GM23338 (cell line): ENCODE results near the gene EYA3. TPM values are rescaled to one million over a fixed set of nuclear protein-coding genes. Genes with fewer than 3 reads are reported as not detected.
"Not testable (repeated sequence)": the region's sequence is repeated elsewhere in the genome, so short reads cannot be mapped to it uniquely, and the experiment has no call there.

Source experiments
- ATAC-seq: fragments of 200-7000 bp; cut with Tn5 transposase; 3 replicates; pipeline ENCODE4 v1.9.1; 2020
- DNase-seq: peaks from one replicate; pipeline ENCODE4 v3.0.0-alpha.2; 2015; ENCODE audit warnings: low spot score
- H2AFZ ChIP-seq: fragments of 200-600 bp; sonication (generic); 2 replicates; pipeline ENCODE4 v1.8.0; 2016; ENCODE audit warnings: antibody characterized with exemption, mild to moderate bottlenecking, moderate library complexity
- H3F3A ChIP-seq: fragments of 200-600 bp; sonication (generic); replicated peaks from 2 replicates; pipeline ENCODE4 v1.8.0; 2017; ENCODE audit warnings: antibody characterized with exemption, mixed run types, low read depth
- H3K27ac ChIP-seq: fragments of 200-600 bp; sonication (generic); 2 replicates; pipeline ENCODE4 v1.6.1; 2016; ENCODE audit warnings: low read depth
- H3K27me3 ChIP-seq: fragments of 200-600 bp; sonication (generic); 2 replicates; pipeline ENCODE4 v1.8.0; 2016; ENCODE audit warnings: mild to moderate bottlenecking, mixed run types, moderate library complexity; ENCODE audit not compliant: insufficient read depth
- H3K36me3 ChIP-seq: fragments of 200-600 bp; sonication (generic); 2 replicates; pipeline ENCODE4 v1.8.0; 2016; ENCODE audit warnings: mild to moderate bottlenecking; ENCODE audit not compliant: insufficient read depth
- H3K4me1 ChIP-seq: fragments of 200-600 bp; sonication (generic); 2 replicates; pipeline ENCODE4 v1.8.0; 2016; ENCODE audit warnings: mild to moderate bottlenecking, moderate library complexity; ENCODE audit not compliant: insufficient read depth
- H3K4me2 ChIP-seq: fragments of 200-600 bp; sonication (generic); 2 replicates; pipeline ENCODE4 v1.7.1; 2017; ENCODE audit warnings: mixed run types
- H3K4me3 ChIP-seq: fragments of 200-600 bp; sonication (generic); 2 replicates; pipeline ENCODE4 v1.6.1; 2016; ENCODE audit warnings: mixed run types
- H3K79me2 ChIP-seq: fragments of 200-600 bp; sonication (generic); replicated peaks from 2 replicates; pipeline ENCODE4 v1.8.0; 2017; ENCODE audit warnings: mild to moderate bottlenecking; ENCODE audit not compliant: insufficient read depth
- H3K9me2 ChIP-seq: fragments of 200-600 bp; sonication (generic); 2 replicates; pipeline ENCODE4 v1.8.0; 2017; ENCODE audit not compliant: insufficient read depth
- H4K20me1 ChIP-seq: fragments of 200-600 bp; sonication (generic); replicated peaks from 2 replicates; pipeline ENCODE4 v1.8.0; 2017; ENCODE audit warnings: mild to moderate bottlenecking; ENCODE audit not compliant: insufficient read depth
- H3K27ac Mint-ChIP-seq: 2 replicates; pipeline ENCODE4 v1.8.0; 2020; ENCODE audit warnings: inconsistent platforms, mild to moderate bottlenecking, moderate library complexity, mixed read lengths
- H3K27me3 Mint-ChIP-seq: 3 replicates; pipeline ENCODE4 v1.8.0; 2022; ENCODE audit warnings: low read depth, mild to moderate bottlenecking, moderate library complexity, mixed read lengths, inconsistent platforms; ENCODE audit not compliant: insufficient read depth, poor library complexity
- H3K36me3 Mint-ChIP-seq: 3 replicates; pipeline ENCODE4 v1.8.0; 2021; ENCODE audit warnings: low read depth, mild to moderate bottlenecking, inconsistent platforms, moderate library complexity, mixed read lengths
- H3K4me1 Mint-ChIP-seq: 3 replicates; pipeline ENCODE4 v1.8.0; 2020; ENCODE audit warnings: mild to moderate bottlenecking, inconsistent platforms, mixed read lengths
- H3K4me3 Mint-ChIP-seq: 3 replicates; pipeline ENCODE4 v1.8.0; 2021; ENCODE audit warnings: moderate library complexity, mild to moderate bottlenecking, inconsistent platforms, mixed read lengths
- H3K9me3 Mint-ChIP-seq: 3 replicates; pipeline ENCODE4 v1.8.0; 2020; ENCODE audit warnings: moderate library complexity, mild to moderate bottlenecking, inconsistent platforms, mixed read lengths
- CREB1 ChIP-seq: fragments of 250-450 bp; sonication (Bioruptor Pico); IDR thresholded peaks from 2 replicates; pipeline ENCODE4 v1.5.0; 2020; ENCODE audit warnings: low read depth, mild to moderate bottlenecking, moderate library complexity
- EZH2 ChIP-seq: fragments of 200-600 bp; sonication (generic); IDR thresholded peaks from one replicate; pipeline ENCODE4 v1.8.0; 2017; ENCODE audit warnings: antibody characterized with exemption, mild to moderate bottlenecking, low read depth; ENCODE audit not compliant: unreplicated experiment
- EZH2phosphoT487 ChIP-seq: fragments of 200-600 bp; sonication (generic); IDR thresholded peaks from one replicate; pipeline ENCODE4 v1.8.1; 2018; ENCODE audit warnings: antibody characterized with exemption; ENCODE audit not compliant: unreplicated experiment
- JUNB ChIP-seq: IDR thresholded peaks from one replicate; pipeline ENCODE4 v1.6.1; 2016; ENCODE audit warnings: antibody characterized with exemption; ENCODE audit not compliant: unreplicated experiment
- NANOG ChIP-seq: IDR thresholded peaks from 2 replicates; pipeline ENCODE4 v1.6.1; 2016; ENCODE audit warnings: antibody characterized with exemption, borderline replicate concordance
- POLR2AphosphoS5 ChIP-seq: IDR thresholded peaks from 2 replicates; pipeline ENCODE4 v1.6.1; 2016; ENCODE audit warnings: antibody characterized with exemption, low read depth
- STAT1 ChIP-seq: IDR thresholded peaks from one replicate; pipeline ENCODE4 v1.6.1; 2016; ENCODE audit warnings: antibody characterized with exemption; ENCODE audit not compliant: unreplicated experiment
- ZNF331 ChIP-seq: fragments of 250-450 bp; sonication (Bioruptor Pico); IDR thresholded peaks from 2 replicates; pipeline ENCODE4 v1.5.0; 2020; ENCODE audit warnings: low read depth, mild to moderate bottlenecking, moderate library complexity
- polyA plus RNA-seq: library from polyadenylated mRNA; unstranded; fragments of >200 nt; fragmentation: Nextera tagmentation; extraction: Ambion mirVana; gene quantifications from 2 replicates; pipeline ENCODE4 v1.2.1, GENCODE V29; 2016
- total RNA-seq: library from RNA; depleted of rRNA; stranded (reverse); fragments of >200 nt; shearing (Covaris generic); gene quantifications from 2 replicates; pipeline ENCODE4 v1.2.3, GENCODE V29; 2014
- TF ChIP-seq, protein P1 (sequence below): fragments of 250-450 bp; sonication (Bioruptor Pico); IDR thresholded peaks from 2 replicates; pipeline ENCODE4 v1.5.0; 2020; ENCODE audit warnings: mild to moderate bottlenecking, moderate library complexity
- TF ChIP-seq, protein P2 (sequence below): IDR thresholded peaks from 2 replicates; pipeline ENCODE4 v1.6.1; 2016; ENCODE audit warnings: antibody characterized with exemption
- TF ChIP-seq, protein P3 (sequence below), 2 experiments: fragments of 200-600 bp in 1 of 2; sonication (generic) in 1 of 2; conservative IDR thresholded peaks; 2 replicates each; pipeline versions ENCODE4 v1.5.1 to v1.6.1; 2016 to 2017; ENCODE audit warnings: antibody characterized with exemption in 2 of 2, low read depth in 2 of 2, mild to moderate bottlenecking in 2 of 2, moderate library complexity in 1 of 2

Gene EYA3
- total and polyA plus RNA-seq, 2 experiments from 2014 or later = 12.5 to 33.6 TPM

DNA sequence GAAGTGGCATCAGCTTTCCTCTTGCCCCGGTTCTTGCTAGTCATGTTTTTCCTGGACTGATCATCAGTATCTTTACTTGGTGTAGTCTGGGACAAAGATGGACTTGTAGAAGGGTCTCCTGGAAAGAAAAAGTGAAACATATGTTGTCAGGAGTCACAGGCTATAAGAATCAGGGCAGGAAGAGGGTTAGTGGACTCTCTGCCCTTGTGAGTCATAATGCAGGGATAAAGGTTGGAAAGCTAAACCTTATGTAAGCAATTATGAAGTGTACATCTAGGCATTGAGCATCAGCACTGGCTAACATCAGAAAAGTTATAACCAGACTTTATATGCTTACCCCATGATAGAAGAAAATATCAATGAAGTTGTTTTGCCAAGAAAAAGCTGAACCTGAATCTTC is 77.4 kb downstream of the EYA3 start (continued):
- TF ChIP-seq, protein P1, sequence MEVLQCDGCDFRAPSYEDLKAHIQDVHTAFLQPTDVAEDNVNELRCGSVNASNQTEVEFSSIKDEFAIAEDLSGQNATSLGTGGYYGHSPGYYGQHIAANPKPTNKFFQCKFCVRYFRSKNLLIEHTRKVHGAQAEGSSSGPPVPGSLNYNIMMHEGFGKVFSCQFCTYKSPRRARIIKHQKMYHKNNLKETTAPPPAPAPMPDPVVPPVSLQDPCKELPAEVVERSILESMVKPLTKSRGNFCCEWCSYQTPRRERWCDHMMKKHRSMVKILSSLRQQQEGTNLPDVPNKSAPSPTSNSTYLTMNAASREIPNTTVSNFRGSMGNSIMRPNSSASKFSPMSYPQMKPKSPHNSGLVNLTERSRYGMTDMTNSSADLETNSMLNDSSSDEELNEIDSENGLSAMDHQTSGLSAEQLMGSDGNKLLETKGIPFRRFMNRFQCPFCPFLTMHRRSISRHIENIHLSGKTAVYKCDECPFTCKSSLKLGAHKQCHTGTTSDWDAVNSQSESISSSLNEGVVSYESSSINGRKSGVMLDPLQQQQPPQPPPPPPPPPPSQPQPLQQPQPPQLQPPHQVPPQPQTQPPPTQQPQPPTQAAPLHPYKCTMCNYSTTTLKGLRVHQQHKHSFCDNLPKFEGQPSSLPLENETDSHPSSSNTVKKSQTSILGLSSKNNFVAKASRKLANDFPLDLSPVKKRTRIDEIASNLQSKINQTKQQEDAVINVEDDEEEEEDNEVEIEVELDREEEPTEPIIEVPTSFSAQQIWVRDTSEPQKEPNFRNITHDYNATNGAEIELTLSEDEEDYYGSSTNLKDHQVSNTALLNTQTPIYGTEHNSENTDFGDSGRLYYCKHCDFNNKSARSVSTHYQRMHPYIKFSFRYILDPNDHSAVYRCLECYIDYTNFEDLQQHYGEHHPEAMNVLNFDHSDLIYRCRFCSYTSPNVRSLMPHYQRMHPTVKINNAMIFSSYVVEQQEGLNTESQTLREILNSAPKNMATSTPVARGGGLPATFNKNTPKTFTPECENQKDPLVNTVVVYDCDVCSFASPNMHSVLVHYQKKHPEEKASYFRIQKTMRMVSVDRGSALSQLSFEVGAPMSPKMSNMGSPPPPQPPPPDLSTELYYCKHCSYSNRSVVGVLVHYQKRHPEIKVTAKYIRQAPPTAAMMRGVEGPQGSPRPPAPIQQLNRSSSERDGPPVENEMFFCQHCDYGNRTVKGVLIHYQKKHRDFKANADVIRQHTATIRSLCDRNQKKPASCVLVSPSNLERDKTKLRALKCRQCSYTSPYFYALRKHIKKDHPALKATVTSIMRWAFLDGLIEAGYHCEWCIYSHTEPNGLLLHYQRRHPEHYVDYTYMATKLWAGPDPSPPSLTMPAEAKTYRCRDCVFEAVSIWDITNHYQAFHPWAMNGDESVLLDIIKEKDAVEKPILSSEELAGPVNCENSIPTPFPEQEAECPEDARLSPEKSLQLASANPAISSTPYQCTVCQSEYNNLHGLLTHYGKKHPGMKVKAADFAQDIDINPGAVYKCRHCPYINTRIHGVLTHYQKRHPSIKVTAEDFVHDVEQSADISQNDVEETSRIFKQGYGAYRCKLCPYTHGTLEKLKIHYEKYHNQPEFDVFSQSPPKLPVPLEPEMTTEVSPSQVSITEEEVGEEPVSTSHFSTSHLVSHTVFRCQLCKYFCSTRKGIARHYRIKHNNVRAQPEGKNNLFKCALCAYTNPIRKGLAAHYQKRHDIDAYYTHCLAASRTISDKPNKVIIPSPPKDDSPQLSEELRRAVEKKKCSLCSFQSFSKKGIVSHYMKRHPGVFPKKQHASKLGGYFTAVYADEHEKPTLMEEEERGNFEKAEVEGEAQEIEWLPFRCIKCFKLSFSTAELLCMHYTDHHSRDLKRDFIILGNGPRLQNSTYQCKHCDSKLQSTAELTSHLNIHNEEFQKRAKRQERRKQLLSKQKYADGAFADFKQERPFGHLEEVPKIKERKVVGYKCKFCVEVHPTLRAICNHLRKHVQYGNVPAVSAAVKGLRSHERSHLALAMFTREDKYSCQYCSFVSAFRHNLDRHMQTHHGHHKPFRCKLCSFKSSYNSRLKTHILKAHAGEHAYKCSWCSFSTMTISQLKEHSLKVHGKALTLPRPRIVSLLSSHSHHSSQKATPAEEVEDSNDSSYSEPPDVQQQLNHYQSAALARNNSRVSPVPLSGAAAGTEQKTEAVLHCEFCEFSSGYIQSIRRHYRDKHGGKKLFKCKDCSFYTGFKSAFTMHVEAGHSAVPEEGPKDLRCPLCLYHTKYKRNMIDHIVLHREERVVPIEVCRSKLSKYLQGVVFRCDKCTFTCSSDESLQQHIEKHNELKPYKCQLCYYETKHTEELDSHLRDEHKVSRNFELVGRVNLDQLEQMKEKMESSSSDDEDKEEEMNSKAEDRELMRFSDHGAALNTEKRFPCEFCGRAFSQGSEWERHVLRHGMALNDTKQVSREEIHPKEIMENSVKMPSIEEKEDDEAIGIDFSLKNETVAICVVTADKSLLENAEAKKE (CRISPR knock-in tag) = no peak

DNA sequence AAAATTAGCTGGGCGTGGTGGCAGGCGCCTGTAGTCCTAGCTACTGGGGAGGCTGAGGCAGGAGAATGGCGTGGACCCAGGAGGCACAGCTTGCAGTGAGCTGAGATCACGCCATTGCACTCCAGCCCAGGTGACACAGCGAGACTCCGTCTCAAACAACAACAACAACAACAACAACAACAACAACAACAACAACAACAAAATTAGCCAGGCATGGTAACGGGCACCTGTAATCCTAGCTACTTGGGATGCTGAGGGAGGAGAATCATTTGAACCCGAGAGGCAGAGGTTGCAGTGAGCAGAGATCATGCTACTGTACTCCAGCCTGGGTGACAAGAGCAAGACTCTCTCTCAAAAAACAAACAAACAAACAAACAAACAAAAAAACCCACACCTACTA is 85.3 kb downstream of the EYA3 start:
- H3K27ac Mint-ChIP-seq, H3K4me3 Mint-ChIP-seq: not testable (repeated sequence)

DNA sequence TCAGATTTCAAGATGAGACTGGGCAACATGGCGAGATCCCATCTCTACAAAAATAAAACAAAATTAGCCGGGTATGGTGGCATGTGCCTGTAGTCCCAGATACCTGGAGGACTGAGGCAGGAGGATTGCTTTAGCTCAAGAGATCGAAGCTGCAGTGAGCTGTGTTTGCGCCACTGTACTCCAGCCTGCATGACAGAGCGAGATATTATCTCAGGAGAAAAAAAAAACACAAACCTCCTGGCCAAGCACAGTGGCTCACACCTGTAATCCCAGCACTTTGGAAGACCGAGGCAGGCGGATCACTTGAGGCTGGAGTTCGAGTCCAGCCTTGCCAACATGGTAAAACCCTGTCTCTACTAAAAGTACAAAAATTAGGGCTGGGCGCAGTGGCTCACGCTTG is 85.8 kb downstream of the EYA3 start:
- ATAC-seq (no peak), DNase-seq (no peak)
- Histone ChIP-seq H3F3A (no peaks in the 10 kb centered on the region), H3K4me3 (no peak overlapping the region), H3K27ac (no peak overlapping the region), H3K4me1 (no peaks in the 10 kb centered on the region), H3K36me3 (peaks cover 19% of the 10 kb centered on the region; the same call in 1 of the 2 replicates), H3K27me3 (no peaks in the 10 kb centered on the region), H3K9me2 (no peaks in the 10 kb centered on the region), H3K4me2 (no peak overlapping the region), H4K20me1 (no peaks in the 10 kb centered on the region), H2AFZ (no peak overlapping the region), H3K79me2 (no peaks in the 10 kb centered on the region)
- Mint-ChIP-seq H3K9me3 (no peaks in the 10 kb centered on the region), H3K27ac (no peak overlapping the region), H3K4me1 (no peaks in the 10 kb centered on the region), H3K4me3 (no peak overlapping the region), H3K36me3 (peaks cover 25% of the 10 kb centered on the region), H3K27me3 (no peaks in the 10 kb centered on the region)
- TF ChIP-seq POLR2AphosphoS5 (no peak), EZH2phosphoT487 (no peak), ZNF331 (CRISPR knock-in tag) (no peak), EZH2 (no peak), JUNB (no peak), CREB1 (CRISPR knock-in tag) (no peak), STAT1 (no peak), NANOG (no peak)
- TF ChIP-seq, protein P2, sequence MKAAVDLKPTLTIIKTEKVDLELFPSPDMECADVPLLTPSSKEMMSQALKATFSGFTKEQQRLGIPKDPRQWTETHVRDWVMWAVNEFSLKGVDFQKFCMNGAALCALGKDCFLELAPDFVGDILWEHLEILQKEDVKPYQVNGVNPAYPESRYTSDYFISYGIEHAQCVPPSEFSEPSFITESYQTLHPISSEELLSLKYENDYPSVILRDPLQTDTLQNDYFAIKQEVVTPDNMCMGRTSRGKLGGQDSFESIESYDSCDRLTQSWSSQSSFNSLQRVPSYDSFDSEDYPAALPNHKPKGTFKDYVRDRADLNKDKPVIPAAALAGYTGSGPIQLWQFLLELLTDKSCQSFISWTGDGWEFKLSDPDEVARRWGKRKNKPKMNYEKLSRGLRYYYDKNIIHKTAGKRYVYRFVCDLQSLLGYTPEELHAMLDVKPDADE = no peak
- TF ChIP-seq, protein P3, sequence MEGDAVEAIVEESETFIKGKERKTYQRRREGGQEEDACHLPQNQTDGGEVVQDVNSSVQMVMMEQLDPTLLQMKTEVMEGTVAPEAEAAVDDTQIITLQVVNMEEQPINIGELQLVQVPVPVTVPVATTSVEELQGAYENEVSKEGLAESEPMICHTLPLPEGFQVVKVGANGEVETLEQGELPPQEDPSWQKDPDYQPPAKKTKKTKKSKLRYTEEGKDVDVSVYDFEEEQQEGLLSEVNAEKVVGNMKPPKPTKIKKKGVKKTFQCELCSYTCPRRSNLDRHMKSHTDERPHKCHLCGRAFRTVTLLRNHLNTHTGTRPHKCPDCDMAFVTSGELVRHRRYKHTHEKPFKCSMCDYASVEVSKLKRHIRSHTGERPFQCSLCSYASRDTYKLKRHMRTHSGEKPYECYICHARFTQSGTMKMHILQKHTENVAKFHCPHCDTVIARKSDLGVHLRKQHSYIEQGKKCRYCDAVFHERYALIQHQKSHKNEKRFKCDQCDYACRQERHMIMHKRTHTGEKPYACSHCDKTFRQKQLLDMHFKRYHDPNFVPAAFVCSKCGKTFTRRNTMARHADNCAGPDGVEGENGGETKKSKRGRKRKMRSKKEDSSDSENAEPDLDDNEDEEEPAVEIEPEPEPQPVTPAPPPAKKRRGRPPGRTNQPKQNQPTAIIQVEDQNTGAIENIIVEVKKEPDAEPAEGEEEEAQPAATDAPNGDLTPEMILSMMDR (conservative IDR thresholded peaks at IDR 0.05; ENCODE audit: low read depth in 2 of 2) = no peak

More for the DNA sequence above, 85.3 kb downstream of the EYA3 start:
- H3K9me3 Mint-ChIP-seq, H3K27me3 ChIP-seq, DNase-seq, H3K79me2 ChIP-seq, H3K27ac ChIP-seq, H3K4me2 ChIP-seq, H3K27me3 Mint-ChIP-seq, H3F3A ChIP-seq, H4K20me1 ChIP-seq, H3K4me1 Mint-ChIP-seq, H3K9me2 ChIP-seq, H3K4me3 ChIP-seq, H3K4me1 ChIP-seq, H2AFZ ChIP-seq, ATAC-seq: not testable (repeated sequence)
- H3K36me3 Mint-ChIP-seq = peaks cover 20% of the 10 kb centered on the region
- peaks cover 17% of the 10 kb centered on the region; the same call in 1 of the 2 replicates for H3K36me3 ChIP-seq
